Stimulated activated CD8-positive, alpha-beta memory T cell treated with anti-CD3 and anti-CD28 coated beads, Interleukin-15, amount 100 ng/mL, for 1 hour (primary cell): Measurements from ENCODE around the gene PRDM11.

ENCODE experiments used
- DNase-seq: peaks from one replicate; pipeline ENCODE4 v3.0.0-alpha.2; 2020; ENCODE audit warnings: low read depth

The PRDM11 gene

GRCh38 chr11:45157247-45158209, 11.1 kb downstream of the PRDM11 start:
- DNase-seq: no peak

DNA sequence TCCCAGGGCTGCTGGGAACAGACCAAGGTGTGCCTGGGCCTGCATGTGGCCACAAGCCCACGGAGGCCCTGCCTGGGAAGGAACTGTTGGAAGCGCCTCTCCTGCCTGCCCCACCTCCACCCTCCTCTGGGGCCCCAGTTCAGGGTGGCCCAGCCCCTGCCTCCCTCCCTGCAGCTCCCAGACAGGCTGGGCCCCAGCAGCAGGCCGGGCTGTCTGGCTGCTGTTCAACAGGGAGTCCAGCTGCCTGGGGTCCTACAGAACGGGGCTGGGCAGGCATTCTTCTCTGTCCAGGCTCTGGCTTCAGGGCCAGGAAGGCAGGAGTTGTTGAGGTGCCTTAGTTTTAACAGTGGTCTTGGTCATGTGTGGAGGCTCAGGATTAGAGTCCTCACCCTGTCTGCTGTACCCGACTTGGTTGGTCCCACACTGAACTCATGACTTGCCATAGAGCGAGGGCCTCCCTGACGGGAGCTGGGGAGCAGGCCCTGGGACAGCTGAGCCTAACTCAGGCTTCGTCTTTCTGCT, 11.8 kb downstream of the PRDM11 start:
- no peak for DNase-seq

DNA sequence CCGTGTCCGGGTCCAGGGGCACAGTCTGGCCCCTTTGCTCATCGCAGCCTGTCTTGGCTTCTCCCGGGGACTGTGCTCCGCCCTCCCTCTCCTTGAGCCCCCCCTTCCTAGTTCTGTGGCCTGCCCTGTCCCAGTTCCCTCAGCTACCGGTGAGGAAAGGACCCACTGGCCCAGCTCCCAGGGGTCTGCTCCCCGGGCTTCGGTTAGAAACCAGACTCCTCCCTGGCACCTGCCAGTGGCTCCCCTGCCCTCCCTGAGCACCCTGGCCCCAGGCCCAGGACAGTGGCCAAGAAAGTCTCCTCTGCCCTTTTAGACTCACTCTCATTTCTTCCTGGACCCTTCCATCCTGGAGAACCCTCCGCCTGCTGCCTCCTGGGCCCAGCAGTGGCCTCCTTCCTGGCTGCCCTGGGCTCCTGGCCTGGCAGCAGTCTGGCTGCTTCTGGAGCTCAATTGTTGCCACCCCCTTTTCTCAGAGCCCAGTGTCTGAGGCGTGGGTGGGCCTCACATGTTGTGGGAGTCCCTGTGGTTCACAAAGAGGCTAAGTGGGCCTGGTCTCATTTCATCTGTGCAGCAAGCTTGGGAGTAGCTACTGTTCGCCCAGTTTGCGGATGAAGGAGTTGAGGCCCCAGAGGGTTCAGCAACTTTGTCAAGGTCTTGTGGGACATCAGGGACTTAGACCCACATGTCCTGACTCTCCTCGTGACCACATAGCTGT, 12.6 kb downstream of the PRDM11 start:
- DNase-seq: no peak

GRCh38 chr11:45159781-45160365, 13.4 kb downstream of the PRDM11 start:
- DNase-seq: no peak

GRCh38 chr11:45161252-45162063, 15.0 kb downstream of the PRDM11 start:
- no peak for DNase-seq

- no peak for DNase-seq
Measured at GRCh38 chr11:45162064-45162375, 15.6 kb downstream of the PRDM11 start.

GRCh38 chr11:45162916-45163879, 16.8 kb downstream of the PRDM11 start:
- DNase-seq: no peak

GRCh38 chr11:45163956-45164575, 17.6 kb downstream of the PRDM11 start:
- no peak for DNase-seq

- no peak for DNase-seq
Measured at GRCh38 chr11:45165386-45165785, 18.9 kb downstream of the PRDM11 start.

DNA sequence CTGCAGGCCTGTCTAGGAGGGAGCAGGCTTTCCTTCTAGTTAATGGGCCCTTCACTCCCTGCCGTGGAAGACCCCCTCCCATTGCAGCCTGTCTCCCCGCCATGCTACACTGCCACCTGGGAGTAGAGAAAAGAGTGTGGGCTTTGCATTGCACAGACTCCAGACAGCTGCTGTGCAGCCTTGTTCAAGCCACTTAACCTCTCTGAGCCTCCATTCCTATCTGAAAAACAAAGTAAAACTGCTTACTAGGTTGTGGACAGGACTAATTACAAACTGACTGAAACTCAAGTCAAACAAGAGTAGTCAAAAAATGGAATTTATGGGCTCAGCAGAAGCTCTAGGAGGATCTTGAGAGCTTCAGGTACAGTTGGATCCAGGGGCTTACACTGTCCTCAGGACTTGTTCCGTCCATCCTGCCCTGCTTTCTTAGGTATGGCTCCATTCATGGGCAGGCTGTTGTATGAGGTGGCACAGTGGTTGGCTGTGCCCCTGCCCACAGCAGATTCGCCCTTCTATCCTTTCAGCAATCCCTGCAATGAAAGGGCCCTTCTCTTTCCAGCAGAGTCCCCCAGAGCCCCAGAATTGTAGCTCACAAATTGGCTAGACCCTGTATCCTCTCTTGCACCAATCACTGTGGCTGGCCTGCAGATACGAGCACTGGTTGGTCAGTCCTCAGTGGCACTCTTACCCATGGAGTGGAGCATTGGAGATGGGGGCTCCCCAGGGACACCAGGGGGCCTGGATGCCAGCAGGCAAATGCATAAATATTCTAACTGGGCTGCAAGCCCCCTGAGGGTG, 19.6 kb downstream of the PRDM11 start:
- DNase-seq: no peak

DNA sequence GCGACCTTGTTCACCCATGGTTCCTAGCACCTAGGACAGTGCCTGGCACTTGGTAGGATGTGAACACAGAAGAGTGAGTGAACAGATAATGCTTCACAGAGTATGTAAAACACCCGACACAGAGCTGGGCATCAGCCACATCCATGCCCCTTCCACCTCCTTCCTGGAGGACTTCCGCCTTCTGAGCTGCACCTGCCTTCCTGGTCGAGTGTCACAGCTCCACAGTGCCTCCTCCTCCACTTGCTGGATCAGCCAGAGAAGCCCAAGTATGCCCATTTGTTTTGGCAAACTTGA, 20.1 kb downstream of the PRDM11 start:
- no peak for DNase-seq

DNA sequence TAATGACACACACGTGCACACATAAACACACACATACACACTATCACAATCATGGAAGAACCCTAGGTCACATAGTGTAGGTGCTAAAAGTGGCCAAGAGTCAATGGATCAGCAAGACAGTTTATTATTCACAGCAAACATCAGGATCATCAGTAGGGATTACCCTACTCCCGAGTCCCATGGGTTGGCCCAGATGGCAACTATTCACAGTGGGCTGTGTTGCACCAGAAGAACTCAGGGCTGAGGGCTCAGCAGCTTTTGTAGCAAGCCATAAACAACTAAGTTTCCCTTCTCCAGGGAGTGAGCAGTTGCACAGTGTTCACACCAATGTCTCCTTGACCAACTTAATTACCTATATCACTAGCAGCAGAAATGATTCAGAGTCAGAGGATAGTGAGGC, 20.8 kb downstream of the PRDM11 start:
- no peak for DNase-seq

- DNase-seq: no peak
Measured at GRCh38 chr11:45168366-45169130, 22.1 kb downstream of the PRDM11 start.

DNA sequence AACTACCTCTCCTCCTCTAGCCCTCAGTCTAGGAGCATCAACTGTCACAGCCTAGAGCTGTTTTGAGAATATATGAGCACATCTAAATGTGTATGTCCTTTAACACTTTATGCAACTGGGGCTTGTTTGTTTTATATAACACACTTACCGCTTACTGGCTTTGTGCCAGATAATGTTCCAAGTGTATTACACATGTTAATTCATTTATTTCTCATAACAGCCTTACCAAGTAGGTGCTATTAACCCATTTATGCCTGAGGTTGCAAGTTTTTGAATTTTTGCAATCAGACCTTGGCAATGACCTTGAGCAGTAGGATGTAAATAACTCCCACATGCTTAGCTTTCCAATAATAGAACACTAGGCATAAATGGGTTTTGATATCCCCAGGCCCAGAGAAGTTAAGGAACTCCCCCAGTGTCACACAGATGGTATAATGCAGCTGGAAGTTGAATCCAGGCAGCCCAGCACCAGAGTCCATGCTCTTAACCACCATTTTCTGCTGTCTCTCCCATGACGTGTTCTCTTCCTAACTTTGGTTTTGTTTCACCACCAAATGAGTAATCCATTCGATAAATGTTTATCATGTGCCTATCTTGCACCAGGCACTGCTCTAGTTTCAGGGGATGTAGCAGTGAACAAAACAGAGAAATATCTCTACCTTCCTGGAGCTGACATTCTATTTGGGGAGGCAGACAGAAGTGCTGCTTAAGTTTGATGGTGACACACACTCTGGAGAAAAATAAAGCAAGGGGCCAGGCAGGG, 23.1 kb downstream of the PRDM11 start:
- DNase-seq: no peak

GRCh38 chr11:45170484-45170883, 24.0 kb downstream of the PRDM11 start:
- DNase-seq: no peak

DNA sequence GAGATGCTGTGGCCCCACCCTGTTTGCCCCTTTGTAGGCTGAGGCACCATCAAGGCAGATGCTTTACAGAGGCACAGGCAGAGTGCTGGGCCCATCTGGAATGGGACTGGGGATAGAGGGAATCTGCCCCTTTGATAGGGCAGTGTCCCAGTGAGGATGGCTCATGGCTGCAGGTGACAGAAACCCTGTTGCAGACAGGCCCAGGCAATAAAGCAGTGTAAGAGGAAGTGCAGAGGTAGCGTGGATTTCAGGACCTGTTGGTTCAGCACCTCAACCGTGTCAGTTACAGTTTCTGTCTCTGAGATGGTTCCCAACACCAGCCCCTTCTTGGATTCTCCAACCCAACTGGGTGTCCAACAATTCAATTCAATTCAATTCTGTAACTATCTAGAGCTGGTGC, 25.1 kb downstream of the PRDM11 start:
- no peak for DNase-seq

- no peak for DNase-seq
Measured at GRCh38 chr11:45173064-45173463, 26.6 kb downstream of the PRDM11 start.

- DNase-seq: no peak
Measured at GRCh38 chr11:45174168-45174835, 27.9 kb downstream of the PRDM11 start.
